NCI-H1105 (cell line): ENCODE results near the gene GEMIN2.
"Not testable (repeated sequence)": the region's sequence is repeated elsewhere in the genome, so short reads cannot be mapped to it uniquely, and the experiment has no call there.

Experiments used
- DNase-seq: peaks from one replicate; lab custom pipeline; 2025; lab: John Stamatoyannopoulos, UW

The GEMIN2 gene

DNA sequence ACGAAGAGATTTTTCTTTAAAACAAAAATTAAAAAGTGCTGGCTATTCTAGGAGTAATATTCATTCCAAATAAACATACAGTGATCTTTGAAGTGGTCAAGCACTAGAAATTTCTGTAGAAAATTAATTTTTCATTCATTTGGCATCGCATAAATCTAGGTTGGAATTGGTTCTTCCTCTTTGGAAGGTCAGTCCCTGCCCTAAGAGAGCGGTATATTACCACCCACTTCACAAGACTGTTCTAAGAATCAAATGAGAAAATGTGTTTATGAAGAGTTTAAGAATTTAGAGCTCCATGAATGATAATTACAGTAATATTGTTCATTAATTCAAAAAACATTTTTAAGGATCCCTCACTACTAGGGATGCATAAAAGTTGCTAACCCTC lies 444 bp upstream of the GEMIN2 start:
- no peak for DNase-seq

DNA sequence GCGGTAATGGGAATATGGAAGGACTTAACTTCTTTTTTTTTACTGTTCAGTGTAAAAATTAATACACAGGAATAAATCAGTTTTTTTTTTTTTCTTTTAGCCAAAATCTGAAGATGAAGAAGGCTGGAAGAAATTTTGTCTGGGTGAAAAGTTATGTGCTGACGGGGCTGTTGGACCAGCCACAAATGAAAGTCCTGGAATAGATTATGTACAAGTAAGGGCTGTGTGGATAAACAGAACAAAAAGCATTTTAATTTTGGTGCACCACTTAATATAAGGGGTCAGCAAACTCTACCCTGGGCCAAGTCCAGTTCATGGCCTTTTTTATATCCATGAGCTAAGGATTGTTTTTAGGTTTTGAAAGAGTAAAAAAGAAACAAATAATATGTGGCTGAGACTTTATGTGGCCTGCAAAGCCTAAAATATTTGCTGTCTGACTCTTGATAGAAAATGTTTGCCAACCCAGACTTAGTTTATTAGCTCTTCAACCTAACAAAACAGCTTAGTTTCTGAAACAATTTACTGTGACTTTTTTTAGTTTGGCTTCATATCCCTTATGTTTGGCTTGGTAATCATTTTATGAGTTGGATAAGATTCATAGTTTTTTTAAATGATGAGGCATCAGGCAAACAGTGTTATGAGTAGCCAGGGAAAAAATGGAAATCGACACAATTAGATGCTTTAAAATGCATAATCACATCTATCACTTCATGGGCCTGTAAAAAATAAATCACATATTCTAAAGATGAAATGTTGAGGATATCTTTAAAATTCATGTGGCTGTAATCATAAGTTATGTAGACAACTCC lies 8.4 kb downstream of the GEMIN2 start:
- DNase-seq: no peak

DNA sequence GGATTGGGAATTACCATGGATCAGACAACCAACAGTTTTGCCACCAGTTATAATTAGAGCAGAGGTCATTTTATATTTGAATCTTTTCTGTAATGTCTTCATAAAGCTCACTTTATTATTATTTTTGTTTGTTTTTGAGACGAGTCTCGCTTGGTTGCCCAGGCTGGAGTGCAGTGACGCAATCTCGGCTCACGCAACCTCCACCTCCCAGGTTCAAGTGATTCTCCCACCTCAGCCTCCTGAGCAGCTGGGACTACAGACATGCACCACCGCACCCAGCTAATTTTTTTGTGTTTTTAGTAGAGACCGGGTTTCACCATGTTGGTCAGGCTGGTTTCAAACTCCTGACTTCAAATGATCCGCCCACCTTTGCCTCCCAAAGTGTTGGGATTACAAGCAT lies 23.7 kb downstream of the GEMIN2 start:
- not testable (repeated sequence) for DNase-seq

DNA sequence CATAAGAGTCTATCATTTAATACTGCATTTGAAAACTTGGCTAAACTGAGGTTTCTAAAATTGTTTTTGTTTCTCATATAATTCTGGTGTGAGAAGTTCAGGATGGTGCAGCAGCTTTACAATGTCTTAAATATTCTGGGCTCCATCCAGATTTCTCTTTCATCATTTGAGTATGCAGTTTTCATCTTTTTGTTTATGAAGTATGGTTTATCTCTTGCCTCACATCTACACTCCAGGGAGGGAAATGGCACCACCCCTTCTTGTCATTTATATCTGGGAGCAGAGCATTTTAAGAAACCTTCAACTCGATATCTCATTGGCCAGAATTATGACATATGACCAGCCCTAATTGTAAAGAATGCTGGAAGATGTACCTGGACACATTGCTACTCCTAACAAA lies 24.3 kb downstream of the GEMIN2 start:
- no peak for DNase-seq

DNA sequence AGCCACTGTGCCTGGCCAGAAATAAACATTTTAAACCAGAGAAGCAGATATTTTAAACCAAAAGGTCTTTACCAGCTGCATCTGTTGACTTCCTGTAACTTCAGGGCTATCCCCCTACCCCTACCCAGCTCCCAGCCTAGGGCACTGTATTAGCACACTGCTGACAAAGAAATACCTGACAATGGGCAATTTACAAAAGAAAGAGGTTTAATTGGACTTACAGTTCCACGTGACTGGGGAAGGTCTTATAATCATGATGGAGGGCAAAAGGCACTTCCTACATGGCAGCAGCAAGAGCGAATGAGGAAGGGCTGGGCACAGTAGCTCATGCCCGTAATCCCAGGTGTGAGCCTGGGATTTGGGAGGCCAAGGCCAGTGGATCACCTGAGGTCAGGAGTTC lies 26.0 kb downstream of the GEMIN2 start:
- DNase-seq: no peak

DNA sequence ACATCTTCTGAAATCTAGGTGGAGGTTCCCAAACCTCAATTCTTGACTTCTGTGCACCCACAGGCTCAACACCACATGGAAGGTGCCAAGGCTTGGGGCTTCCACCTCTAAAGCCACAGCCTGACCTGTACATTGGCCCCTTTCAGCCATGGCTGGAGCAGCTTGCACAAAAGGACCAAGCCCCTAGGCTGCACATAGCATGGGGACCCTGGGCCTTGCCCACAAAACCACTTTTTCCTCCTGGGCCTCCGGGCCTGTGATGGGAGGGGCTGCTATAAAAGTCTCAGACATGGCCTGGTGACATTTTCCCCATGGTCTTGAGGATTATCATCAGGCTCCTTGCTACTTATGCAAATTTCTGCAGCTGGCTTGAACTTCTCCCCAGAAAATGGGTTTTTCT lies 27.5 kb downstream of the GEMIN2 start:
- not testable (repeated sequence) for DNase-seq

DNA sequence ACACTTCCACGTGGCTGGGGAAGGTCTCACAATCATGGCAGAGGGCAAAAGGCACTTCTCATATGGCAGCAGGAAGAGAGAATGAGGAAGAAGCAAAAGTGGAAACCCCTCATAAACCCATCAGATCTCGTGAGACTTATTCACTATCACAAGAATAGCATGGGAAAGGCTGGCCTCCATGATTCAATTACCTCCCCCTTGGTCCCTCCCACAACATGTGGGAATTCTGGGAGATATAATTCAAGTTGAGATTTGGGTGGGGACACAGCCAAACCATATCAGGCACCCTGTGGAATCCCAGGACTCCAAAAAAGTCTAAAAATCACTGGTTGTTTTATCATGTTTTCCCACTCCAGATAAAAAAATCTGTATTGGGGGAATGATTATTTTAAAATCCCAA lies 29.1 kb downstream of the GEMIN2 start:
- not testable (repeated sequence) for DNase-seq

DNA sequence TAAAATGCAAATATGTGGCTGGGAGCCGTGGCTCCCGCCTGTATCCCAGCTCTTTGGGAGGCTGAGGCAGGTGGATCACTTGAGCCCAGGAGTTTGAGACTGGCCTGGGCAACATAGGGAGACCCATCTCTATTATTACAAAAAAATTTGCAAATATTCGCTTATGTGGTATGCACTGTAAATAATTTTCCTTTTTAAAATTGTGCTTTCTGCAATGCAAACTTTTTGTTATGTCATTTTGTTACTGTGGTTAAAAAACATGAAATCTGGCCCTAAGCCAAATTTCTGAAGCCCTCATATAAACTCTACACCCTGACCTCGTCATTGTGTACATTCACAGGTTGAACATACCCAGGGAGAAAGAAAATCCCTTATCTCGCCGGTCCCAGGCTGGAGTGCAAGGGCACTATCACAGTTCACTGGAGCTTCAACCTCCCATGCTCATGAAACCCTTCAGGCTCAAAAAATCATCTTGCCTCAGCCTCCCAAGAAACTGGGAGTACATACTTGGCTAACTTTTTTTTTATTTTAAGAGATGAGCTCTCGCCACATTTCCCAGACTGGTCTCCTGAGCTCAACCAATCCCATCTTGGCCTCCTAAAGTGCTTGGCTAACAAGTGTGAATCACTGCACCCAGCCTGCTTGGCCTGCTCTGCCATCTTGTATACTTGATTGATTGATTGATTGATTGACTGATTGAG lies 31.3 kb downstream of the GEMIN2 start:
- no peak for DNase-seq

DNA sequence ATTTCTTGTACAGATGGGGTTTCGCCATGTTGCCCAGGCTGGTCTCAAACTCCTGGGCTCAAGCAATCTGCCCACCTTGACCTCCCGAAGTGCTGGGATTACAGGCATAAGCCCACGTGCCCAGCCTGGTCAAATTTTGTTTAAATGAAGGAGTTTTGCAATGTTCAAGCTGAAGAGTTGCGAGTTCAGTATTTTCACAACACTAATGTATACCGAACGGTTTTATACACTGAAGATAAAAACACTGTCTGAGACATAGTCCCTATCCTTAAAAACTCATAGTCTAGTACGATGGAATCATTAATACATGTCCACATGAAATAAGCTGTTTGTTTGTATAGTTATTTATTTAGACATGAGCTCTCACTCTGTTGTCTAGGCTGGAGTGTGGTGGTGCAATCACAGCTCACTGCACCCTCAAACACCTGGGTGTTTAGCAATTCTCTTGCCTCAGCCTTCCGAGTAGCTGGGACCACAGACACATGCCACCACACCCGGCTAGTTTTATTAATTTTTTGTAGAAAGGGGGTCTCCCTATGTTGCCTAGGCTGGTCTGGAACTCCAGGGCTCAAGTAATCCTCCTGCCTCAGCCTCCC lies 40.6 kb downstream of the GEMIN2 start:
- DNase-seq: no peak

DNA sequence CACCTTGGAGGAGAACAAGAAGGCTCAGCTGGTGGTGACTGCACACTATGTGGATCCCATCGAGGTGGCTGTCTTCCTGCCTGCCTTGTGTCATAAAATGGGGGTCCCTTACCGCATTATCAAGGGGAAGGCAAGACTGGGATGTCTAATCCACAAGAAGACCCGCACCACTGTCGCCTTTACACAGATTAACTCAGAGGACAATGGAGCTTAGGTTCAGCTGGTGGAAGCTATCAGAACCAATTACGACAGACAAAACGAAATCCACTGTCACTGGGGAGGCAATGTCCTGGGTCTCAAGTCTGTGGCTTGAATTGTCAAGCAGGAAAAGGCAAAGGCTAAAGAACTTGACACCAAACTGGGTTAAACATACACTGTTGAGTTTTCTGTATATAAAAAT lies 43.4 kb downstream of the GEMIN2 start:
- DNase-seq: no peak

DNA sequence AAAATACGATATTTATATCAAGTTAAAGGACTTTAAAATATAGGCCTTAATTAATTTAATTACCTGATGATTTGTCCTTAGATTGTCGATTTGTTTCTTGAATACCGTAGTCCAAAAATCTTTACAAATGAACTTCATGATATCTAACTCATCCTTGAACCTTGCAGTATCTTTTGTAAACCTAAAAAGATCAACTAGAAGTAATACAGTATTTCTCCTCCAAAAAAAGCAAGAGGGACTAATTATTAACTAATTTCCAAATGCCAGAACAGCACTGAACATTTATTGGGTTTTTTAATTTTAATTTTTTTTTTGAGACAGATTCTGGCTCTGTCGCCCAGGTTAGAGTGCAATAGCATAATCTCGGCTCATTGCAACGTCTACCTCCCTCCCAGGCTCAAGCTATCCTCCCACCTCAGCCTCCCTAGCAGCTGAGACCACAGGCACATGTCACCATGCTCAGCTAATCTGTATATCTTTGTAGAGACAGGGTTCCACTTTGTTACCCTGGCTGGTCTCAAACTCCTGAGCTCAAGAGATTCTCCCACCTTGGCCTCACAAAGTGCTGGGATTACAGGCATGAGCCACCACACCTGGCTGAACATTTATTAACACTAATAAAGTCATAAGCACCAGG lies 44.2 kb downstream of the GEMIN2 start:
- no peak for DNase-seq

DNA sequence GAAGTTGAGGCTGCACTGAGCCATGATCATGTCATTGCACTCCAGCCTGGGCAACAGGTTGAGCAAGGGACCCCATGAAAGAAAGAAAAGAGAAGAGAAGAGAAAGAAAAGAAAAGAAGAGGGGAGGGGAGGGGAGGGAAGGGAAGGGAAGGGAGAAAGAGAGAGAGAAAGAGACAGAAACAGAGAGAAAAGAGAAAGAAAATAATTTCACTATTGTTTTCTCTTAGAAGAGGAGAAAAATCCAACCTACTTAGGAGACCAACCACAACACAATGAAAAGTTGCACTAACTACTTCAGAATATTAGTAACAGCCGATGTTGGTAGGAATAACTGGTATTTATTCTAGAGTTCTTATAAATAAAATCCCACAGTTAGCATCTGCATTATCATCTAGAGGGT lies 46.4 kb downstream of the GEMIN2 start:
- DNase-seq: no peak

DNA sequence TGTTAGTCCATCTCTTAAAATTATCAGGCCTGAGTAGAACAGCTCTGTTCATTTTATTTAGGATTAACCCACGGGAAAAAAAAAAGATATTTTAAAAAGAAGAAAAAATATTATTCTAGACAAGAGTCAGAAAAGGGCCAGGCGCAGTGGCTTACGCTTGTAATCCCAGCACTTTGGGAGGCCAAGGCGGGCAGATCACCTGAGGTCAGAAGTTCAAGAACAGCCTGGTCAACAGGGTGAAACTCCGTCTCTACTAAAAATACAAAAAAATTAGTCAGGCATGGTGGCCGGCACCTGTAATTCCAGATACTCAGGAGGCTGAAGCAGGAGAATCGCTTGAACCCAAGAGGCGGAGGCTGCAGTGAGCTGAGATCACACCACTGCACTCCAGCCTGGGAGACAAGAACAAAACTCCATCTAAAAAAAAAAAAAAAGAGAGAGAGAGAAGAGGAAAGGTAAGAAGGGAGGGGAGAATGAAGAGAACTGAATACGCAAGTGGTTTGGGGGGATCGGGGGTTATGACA lies 53.7 kb downstream of the GEMIN2 start:
- not testable (repeated sequence) for DNase-seq

DNA sequence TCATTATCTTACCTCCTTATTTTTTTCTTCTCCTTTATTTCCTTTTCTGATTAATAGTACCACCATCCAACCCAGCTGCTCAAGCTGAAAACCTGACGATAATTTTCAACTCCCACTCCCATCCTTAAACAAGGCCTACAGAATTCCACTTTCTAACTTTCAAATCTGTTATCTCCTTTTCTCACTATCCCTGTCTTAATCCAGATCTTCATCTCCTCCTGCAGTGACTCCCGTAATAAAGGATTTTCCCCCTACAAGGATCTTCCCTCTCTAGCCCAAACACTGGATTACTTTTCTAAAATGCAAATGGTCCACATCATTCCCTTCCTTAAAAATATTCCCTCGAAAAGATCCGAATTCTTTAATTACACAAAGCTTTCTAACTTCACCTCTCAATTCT lies 54.5 kb downstream of the GEMIN2 start:
- no peak for DNase-seq

DNA sequence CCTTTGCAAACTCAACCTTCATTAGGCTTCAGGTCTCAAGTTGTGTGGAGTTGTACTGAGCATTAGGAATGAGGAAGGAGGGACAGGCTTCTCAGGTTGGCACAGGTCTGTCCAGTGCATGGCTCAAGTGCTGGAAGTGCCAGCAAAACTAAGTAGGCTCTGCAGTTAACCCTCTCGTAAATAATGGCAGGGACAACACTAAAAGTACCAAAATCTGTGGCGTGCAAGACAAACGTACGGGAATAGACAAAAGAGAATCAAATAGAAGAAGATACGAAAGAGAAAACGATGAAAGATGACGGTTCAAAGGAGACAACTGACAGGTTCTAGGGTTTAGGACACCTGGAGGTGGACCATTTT lies 55.4 kb downstream of the GEMIN2 start:
- DNase-seq: no peak

DNA sequence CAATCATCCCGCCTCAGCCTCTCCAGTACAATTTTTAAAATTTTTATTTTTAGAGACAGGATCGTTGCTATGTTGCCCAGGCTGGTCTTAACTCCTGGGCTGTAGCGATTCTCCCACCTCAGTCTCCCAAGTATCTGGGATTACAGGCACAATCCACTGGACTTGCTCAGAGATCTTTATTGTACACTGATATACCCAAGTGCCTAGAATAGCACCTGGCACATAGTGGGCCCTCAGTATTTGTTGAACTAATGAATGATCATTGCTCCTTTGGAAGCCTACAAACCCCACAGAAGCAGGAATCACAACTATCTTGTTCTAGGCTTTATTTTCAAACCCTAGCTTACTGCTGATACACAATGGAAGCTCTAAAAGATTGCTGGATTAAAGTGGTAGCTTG lies 59.1 kb downstream of the GEMIN2 start:
- DNase-seq: no peak

DNA sequence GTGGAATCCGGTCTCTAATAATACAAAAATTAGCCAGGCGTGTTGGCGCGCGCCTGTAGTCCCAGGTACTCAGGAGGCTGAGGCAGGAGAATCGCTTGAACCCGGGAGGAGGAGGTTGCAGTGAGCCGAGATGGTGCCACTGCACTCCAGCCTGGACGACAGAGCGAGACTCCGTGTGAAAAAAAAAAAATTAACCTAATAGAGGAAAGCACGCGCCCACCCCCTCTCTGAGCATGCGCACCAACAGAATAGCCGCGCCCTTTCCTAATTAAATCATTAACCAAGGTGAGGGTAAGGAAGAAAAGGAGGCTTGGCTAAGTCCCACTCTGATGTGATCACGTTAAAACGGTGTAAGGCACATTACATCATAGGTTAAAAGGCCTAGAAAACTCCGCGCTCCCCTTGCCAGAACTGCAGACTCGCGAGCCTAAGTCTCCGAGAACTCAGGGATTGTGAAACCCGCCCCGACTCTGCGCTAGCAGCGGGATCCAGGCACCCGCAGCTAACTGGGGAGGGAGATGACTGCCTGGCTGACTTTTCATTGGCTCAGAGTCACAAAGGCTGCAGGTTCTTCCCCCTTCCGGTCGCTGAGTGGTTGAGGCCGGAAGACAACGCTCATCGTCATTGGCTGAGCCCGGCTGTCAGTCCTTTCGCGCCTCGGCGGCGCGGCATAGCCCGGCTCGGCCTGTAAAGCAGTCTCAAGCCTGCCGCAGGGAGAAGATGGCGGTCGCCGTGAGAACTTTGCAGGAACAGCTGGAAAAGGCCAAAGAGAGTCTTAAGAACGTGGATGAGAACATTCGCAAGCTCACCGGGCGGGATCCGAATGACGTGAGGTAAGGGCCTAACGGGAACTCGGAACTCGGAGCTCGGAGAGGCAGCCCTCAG lies 60.7 kb downstream of the GEMIN2 start, which contains the start of gene PNN:
Gene PNN, plus strand, starts transcription at position 695 of the 885 bp plus-strand sequence. Its CDS starts 26 bp downstream, at position 721.
- DNase-seq: peak; percentile 99

DNA sequence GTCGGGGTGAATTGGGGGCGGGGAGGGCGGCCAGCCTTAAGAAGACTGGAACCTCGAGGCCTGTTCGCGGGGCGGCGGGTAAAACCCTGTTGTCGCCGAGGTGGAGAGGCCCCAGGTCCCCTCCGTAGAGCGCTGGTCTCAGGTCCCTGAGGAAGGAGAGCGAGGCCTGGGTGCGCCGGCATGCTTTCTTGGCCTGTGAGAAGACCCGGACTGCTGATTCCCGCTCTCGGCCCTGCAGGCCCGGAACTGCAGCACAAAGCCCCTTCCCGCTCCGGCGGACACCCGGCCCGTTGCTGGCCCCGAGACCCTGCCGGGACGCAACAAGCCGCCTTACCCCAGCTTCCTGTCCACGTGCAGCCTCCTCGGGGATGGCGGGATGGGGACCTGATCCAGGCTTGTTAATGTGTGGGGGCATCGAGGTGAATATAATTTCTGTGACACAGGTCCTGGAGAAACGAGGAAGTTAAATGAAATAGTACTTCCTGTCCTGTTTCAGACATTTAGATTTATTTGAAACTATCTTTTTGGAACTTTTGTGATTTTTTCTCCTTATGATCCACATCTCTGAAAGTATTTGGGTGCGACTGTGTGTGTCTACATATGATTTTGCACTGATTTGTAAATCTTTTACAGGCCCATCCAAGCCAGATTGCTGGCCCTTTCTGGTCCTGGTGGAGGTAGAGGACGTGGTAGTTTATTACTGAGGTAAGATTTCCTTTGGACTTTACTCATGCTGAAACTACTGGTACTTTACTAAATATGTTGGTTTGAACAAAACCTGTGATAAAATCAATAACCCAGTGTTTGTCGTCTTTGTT lies 61.5 kb downstream of the GEMIN2 start:
- no peak for DNase-seq

DNA sequence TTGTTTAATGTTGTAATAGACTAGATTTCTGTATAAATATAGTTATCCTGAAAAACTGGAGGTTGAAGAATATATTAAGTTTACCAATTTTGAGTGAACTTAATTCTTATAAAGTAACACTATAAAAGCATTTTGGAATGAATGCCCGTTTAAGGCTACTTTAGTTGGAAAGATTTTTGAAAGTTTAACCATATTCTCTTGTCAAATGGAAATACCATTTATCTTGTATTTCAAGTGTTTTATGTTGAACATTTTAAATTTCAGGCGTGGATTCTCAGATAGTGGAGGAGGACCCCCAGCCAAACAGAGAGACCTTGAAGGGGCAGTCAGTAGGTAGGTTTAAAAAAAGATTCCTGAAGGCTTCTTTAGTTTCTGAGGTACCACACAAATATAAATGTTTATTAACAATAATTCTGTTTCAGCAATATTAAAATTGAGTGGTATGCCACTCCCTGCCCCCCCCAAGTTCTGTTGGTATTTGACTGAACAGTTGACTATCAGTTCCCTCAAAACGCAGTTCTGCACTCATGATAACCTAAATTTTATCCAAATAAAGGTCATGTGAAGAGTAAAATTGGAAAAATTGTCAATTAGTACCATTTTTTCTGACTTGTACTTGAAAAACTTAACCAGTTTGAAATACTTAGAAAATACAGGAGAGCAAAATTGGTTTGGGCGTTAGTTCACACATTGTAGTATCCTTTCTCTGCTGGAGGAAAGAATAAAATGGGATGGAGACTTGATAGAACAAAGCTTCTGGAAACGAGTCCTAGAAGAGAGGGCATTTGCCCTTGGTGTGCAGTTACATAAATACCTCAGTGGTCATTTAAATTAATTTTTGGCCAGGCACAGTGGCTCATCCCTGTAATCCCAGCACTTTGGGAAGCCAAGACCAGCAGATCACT lies 62.4 kb downstream of the GEMIN2 start:
- DNase-seq: no peak

DNA sequence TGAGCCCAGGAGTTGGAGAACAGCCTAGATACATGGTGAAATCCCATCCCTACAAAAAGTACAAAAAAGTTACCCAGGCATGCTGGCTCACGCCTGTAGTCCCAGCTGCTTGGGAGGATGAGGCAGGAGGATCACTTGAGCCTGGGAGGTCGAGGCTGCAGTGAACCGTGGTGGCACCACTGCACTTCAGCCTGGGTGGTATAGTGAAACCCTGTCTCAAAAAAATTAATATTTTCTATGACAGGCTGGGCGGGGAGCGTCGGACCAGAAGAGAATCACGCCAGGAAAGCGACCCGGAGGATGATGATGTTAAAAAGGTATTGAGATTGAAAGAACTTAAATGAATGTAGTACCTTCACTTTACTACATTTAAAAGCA lies 63.0 kb downstream of the GEMIN2 start:
- DNase-seq: no peak
